ENCODE results near the gene RNF123. TPM values are rescaled to one million over a fixed set of nuclear protein-coding genes. Genes with fewer than 3 reads are reported as not detected.

Gene RNF123
- polyA plus RNA-seq (ENCODE audit: insufficient read length in 10 of 10), result 10 to 100 TPM; 28.4 to 45.3 (median 41.6) TPM
- long read RNA-seq, donor 1, partial matches to known transcripts, result 5 of 5 reads
- long read RNA-seq, donor 1, other reads (novel, unspliced or antisense), result 0 of 5 reads
- long read RNA-seq, donor 2, result 0 reads
- long read RNA-seq, donor 3, result 0 reads
- long read RNA-seq, donor 4, result 0 reads
- long read RNA-seq, donor 5, result 0 reads
- long read RNA-seq, donor 6, partial matches to known transcripts, result 0 of 7 reads
- long read RNA-seq, donor 6, other reads (novel, unspliced or antisense), result 7 of 7 reads
- long read RNA-seq, donor 7, result 0 reads
- long read RNA-seq, donor 8, result 0 reads
- long read RNA-seq, donor 9, result 0 reads

DNA sequence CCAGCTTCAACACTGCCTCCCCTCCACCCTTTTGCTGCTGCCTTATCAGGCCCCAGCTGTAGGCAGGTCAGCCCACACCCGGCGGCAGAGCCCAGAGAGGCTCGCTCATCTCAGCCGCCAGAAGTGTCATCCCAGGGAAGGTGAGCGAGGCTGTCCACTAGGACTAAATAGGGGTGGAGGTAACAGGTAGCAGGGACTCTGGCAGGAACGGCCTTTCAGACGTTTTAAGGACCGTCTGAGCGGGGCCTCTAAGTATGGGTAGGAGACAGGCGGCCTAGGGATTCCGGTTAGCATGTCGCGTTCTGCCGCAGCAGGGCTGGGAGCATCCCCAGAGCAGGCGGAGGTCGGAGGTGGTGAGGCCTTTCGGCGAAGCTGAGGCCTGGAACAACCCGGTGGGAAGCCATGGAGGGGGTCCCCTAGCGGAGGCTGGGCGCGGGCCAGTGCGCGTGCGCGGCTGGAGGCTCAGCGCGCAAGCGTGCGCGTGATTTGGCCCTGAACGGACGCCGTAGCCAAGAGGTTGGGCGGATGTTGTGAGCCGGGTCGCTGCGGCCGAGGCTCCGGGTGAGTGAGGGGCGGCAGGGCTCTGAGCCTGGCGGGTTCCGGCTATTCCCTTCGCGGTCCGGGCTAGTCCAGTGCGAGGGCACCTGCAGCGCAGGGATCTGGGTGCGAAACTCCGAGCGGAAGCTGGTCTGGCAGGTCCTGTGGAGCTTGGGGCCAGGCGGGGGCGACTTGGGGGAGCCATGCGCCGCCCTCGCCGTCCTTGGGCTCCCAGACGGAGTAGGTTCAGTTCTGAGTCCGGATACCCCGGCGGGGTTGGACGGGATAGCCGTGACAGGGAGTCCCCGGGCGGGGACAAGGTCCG, at the start of gene RNF123, which contains the start of gene MST1:
RNF123 (plus strand) TSS at position 512 of the 862 bp plus-strand sequence. CDS start 1,609 bp downstream, outside the sequence.
MST1 (minus strand) TSS at position 429 of the 862 bp plus-strand sequence. CDS start 783 bp downstream, outside the sequence.
- peak; percentile 91 to 98 (median 95) for DNase-seq

DNA sequence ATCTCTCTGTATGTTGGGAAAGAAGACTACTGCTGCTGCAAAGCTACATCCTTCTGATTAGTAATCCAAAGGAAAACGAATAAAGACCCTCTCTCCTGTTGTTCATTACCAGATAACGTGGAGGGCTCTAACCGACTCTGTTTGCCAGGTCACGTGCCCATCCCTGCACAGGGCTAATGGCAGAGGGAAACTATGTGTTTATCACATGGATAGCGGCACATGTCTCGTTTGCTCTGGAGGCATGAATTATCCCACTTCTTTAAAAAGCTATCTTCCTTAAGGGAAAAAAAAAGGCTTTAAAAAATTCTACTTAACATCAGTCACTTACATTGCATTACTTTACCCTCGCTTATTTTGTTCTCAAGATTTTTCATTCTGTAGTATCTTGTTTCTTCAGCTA, 48.1 kb upstream of the RNF123 start:
- DNase-seq, result no peak

DNA sequence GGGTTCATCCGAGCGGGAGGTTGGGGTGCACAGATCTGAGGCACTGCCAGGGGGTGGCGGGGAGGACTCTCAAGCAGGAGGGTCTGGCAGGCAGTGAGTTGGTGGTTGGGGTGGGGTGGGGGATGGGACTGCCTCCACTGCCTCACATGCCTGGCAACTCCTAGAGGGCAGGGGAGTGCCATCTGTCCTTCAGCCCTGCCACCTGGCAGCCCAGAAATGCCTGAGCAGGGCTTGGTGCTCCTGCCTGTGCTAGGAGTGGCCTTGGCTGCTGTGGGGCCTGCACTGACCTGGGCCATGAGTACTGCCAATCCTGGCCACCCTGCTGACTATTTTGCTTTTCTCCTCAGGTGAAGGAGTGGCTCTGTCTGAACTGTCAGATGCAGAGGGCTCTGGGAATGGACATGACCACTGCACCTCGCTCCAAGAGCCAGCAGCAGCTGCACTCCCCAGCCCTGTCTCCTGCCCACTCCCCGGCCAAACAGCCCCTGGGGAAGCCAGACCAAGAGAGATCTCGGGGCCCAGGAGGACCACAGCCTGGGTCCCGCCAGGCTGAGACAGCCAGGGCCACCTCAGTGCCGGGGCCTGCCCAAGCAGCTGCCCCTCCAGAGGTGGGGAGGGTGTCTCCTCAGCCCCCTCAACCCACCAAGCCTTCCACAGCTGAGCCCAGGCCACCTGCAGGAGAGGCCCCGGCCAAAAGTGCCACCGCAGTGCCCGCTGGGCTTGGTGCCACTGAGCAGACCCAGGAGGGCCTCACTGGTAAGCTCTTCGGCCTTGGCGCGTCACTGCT, 47.2 kb upstream of the RNF123 start:
- DNase-seq, result no peak

DNA sequence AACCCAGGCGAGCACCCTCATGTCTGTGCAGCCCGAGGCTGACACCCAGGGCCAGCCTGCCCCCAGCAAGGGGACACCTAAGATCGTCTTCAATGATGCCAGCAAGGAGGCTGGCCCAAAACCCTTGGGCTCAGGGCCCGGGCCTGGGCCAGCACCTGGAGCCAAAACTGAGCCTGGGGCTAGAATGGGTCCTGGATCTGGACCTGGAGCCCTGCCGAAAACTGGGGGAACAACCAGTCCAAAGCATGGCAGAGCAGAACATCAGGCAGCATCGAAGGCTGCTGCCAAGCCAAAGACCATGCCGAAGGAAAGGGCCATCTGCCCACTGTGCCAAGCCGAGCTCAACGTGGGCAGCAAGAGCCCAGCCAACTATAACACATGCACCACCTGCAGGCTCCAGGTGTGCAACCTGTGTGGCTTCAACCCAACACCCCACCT, 46.6 kb upstream of the RNF123 start:
- DNase-seq, result no peak

DNA sequence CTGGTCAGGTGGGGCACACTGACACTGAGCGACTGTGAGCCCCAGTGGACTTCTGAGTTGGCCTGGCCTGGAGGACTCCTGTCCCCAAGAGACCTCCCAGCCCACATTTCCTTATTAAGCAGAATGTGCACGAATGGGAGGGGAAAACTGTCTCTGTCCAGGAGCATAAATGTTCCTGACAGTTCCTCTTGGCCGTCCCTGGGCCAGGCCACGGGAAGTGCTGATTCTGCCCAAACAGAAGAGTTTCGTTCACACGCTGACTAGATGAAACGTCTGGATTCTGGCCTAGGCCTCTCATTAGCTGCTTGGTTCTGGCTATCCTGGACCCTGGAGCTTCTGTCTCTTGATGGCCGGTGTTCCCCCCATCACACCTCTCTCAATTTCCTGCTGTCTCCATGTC, 44.7 kb upstream of the RNF123 start:
- no peak for DNase-seq

DNA sequence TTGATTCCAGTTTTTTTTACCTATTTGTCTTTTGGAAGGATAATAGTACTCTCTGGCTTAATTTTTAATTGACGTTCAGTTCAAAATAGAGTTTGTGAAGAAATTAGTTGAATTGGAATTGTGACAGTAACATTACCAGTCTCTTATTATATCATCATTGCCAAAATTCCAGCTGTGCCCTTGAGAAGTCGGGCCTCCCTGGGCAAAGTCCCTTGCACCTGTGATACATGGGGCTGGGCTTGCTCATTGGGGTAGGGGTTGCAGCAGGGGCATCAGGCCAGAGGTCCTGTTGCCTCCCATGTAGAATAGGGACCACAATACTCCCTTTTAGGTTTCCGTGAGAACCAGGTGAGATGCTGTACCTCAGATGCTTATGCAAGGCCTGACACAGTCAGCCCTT, 43.1 kb upstream of the RNF123 start:
- DNase-seq, result no peak

DNA sequence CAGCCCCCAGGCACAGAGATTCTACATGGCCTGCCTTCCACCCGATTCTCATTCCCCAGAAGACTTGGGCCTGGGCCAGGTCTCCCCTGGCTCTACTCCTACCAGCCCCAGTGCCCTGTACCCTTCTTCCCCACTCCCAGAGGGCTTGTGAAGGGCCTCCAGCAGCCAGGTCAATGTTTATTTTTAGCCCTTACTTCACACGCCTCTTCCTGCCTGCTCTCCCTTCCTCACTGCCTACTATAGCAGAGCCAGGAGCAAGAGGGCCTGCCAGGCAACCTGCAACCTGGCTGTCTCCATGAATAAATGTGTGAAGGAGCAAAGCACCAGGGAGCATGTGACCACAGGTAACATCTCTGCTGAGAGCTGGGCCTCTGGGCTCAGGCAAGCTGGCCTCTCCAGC, 41.6 kb upstream of the RNF123 start:
- DNase-seq, result peak in 1 of 3 donors; percentile 22

DNA sequence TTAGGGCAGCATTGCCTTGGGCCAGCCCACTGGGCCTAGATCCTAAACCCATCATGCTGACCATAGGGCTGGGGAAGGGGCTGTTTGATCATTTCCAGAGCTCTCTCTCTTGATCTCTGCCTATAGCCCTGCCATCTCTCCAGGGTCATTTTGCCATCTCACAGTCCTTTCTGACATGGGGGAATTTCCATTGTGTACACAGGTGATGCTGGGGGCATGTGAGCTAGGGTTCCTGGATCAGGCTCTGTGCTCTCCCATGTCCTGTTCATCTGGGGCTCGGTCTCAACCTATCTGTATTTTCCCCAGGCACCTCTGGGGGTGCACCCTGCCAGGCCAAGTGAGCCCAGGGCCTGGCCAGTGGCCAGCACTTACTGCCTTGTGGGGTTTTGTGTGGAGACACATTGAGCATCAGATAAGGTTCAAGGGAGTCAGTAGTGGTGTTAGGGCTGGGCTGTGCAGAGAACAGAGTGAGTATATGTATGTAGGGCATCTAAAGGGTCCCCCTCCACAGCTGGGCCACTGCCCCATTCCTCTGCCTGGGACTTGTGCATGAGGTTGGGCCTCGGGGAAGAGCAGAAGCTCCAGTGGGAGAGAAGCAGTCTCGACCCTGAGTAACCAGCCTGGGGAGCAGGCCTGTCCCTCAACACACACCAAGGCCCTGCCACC, 40.9 kb upstream of the RNF123 start:
- no peak for DNase-seq

DNA sequence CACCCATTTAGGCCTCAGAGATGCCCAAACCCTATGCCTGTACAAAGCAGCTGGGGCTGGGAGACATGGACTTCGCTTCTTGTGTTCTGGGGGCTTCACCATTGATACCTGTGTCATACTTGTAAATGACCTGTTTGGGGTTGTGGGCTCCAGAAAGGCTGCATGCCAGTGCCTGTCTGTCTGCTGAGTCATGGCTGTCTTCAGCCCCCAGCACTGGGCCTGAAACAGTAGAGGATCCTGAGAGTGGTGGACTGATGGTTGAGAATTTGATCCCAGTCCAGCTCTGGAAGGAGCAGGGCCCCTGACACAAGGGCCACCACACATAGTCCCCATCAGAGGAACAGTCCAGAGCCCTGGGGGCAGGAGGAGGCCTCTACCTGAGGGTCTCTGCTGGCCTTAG, 39.8 kb upstream of the RNF123 start:
- DNase-seq, result no peak

DNA sequence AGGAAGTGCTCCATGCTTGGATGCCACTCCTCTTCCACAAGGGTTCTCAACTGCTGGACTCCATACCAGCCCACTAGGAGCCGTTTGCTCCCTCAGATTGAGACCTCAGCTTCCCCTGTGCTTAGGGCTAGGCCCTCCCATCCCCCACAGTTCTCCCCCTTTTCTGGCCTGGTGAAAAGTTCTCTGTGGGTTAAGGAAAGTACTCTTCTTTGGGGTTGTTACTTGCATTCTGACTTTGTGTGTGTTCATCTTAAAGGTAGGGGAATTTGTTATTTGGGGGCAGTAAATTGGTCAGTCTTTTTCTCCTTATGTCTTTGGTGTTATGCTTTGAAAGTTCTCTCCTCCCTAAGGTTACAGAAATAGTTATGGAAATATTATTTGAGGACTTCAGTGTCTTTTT, 39.2 kb upstream of the RNF123 start:
- no peak for DNase-seq

DNA sequence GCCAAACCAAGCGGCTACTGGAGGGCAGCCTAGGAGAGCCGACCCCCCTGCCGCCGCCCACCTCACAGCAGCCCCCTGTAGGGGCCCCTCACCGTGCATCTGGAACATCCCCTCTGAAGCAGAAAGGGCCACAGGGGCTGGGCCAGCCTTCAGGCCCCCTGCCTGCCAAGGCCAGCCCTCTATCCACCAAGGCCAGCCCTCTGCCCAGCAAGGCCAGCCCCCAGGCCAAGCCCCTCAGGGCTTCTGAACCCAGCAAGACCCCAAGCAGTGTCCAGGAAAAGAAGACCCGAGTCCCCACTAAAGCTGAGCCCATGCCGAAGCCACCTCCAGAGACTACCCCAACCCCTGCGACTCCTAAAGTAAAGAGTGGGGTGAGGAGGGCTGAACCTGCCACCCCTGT, 38.7 kb upstream of the RNF123 start:
- DNase-seq, result no peak

DNA sequence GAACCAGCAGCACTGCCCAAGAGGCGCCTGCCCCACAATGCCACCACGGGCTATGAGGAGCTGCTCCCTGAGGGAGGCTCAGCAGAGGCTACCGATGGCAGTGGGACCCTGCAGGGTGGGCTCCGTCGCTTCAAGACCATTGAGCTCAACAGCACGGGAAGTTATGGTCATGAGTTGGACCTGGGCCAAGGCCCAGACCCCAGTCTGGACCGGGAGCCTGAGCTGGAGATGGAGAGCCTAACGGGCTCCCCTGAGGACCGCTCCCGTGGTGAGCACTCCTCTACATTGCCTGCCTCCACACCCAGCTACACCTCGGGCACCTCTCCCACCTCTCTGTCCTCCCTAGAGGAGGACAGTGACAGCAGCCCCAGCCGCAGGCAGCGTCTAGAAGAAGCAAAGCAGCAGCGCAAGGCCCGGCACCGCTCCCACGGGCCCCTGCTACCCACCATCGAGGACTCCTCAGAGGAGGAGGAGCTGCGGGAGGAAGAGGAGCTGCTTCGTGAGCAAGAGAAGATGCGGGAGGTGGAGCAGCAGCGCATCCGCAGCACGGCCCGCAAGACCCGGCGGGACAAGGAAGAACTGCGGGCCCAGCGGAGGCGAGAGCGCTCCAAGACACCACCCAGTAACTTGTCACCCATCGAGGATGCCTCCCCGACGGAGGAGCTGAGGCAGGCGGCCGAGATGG, 37.0 kb upstream of the RNF123 start:
- no peak for DNase-seq

DNA sequence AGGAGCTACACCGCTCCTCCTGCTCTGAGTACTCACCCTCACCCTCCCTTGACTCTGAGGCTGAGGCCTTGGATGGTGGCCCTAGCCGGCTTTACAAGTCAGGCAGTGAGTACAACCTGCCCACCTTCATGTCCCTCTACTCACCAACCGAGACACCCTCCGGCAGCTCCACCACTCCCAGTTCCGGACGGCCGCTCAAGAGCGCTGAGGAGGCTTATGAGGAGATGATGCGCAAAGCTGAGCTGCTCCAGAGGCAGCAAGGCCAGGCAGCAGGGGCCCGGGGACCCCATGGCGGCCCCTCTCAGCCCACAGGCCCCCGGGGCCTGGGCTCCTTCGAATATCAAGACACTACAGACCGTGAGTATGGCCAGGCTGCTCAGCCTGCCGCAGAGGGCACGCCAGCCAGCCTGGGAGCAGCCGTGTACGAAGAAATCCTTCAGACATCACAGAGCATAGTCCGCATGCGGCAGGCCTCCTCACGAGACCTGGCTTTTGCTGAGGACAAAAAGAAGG, 36.4 kb upstream of the RNF123 start:
- DNase-seq, result no peak

DNA sequence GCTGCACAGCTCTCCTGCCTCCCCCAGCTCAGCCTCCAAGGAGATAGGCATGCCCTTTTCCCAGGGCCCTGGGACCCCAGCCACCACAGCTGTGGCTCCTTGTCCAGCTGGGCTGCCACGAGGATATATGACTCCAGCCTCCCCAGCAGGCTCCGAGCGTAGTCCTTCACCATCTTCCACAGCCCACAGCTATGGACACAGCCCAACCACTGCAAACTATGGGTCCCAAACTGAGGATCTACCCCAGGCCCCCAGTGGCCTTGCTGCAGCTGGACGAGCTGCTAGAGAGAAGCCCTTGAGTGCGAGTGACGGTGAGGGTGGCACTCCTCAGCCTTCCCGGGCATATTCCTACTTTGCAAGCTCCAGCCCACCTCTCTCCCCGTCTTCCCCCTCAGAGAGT, 35.7 kb upstream of the RNF123 start:
- DNase-seq, result peak in 1 of 3 donors; percentile 57

DNA sequence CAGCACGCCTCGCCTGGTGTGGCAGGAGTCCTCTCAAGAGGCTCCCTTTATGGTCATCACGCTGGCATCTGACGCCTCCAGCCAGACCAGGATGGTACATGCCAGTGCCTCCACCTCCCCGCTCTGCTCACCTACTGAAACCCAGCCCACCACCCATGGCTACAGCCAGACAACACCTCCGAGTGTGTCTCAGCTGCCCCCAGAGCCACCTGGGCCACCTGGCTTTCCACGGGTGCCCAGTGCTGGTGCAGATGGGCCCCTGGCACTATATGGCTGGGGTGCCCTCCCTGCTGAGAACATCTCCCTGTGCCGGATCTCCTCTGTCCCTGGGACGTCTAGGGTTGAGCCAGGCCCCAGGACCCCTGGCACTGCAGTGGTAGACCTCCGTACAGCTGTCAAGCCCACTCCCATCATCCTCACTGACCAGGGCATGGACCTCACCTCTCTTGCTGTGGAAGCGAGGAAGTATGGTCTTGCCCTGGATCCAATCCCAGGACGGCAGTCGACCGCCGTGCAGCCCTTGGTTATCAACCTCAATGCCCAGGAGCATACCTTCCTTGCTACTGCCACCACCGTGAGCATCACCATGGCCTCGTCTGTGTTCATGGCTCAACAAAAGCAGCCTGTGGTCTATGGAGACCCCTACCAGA, 35.1 kb upstream of the RNF123 start:
- DNase-seq, result no peak

DNA sequence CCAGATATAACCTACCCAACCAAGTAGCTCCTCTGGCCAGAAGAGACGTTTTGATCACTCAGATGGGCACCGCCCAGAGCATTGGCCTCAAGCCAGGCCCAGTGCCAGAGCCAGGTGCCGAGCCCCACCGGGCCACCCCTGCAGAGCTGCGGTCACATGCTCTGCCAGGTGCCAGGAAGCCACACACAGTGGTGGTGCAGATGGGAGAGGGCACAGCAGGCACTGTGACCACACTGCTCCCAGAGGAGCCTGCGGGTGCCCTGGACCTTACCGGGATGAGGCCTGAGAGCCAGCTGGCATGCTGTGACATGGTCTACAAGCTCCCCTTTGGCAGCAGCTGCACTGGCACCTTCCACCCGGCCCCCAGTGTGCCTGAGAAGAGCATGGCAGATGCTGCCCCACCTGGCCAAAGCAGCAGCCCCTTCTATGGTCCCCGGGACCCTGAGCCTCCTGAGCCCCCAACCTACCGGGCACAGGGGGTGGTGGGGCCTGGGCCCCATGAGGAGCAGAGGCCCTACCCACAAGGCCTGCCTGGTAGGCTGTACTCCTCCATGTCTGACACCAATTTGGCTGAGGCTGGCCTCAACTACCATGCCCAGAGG, 34.3 kb upstream of the RNF123 start:
- no peak for DNase-seq

DNA sequence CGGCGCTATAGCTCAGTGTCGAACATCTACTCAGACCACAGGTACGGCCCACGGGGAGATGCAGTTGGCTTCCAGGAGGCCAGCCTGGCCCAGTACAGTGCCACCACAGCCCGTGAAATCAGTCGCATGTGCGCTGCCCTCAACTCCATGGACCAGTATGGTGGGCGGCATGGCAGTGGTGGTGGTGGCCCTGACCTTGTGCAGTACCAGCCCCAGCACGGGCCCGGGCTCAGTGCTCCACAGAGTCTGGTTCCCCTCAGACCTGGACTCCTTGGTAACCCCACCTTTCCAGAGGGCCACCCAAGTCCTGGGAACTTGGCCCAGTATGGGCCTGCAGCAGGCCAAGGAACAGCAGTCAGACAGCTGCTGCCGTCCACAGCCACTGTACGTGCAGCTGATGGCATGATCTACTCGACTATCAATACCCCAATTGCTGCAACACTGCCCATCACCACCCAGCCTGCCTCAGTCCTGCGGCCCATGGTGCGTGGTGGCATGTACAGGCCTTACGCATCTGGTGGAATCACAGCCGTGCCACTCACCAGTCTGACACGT, 33.5 kb upstream of the RNF123 start:
- DNase-seq, result no peak

DNA sequence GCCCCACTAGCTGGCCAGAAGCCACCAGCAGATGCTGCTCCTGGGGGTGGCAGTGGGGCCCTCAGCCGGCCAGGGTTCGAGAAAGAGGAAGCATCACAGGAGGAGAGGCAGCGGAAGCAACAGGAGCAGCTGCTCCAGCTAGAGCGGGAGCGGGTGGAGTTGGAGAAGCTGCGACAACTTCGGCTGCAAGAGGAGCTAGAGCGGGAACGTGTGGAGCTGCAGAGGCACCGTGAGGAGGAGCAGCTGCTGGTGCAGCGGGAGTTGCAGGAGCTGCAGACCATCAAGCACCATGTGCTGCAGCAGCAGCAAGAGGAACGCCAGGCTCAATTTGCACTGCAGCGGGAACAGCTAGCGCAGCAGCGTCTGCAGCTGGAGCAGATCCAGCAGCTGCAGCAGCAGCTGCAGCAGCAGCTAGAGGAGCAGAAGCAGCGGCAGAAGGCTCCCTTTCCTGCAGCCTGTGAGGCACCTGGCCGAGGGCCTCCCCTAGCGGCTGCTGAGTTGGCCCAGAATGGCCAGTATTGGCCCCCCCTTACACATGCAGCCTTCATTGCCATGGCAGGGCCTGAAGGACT, 32.7 kb upstream of the RNF123 start:
- DNase-seq, result peak in 2 of 3 donors; percentile 9 to 77
